GM18520 (cell line): ENCODE data around the gene C6orf47.

ENCODE experiments used
- ATAC-seq: cut with Tn5 transposase; IDR thresholded peaks from one replicate; pipeline ENCODE4 v1.9.1; 2021; ENCODE audit not compliant: unreplicated experiment

The C6orf47 gene

GRCh38 chr6:31615748-31616147, 44.8 kb downstream of the C6orf47 start:
- ATAC-seq: no peak

GRCh38 chr6:31614684-31615578, 45.6 kb downstream of the C6orf47 start, which contains the start of gene AIF1:
Gene AIF1, plus strand, starts transcription at chr6:31615234. Its CDS starts 96 bp downstream, at chr6:31615330.
- no peak for ATAC-seq

GRCh38 chr6:31614075-31614619, 46.4 kb downstream of the C6orf47 start:
- ATAC-seq: no peak

GRCh38 chr6:31610968-31611367, 49.6 kb downstream of the C6orf47 start:
- ATAC-seq: no peak

GRCh38 chr6:31609519-31610406, 50.8 kb downstream of the C6orf47 start:
- ATAC-seq: no peak
